ENCODE measurements around the gene TBCD. TPM values are rescaled to one million over a fixed set of nuclear protein-coding genes. Genes with fewer than 3 reads are reported as not detected.

TBCD gene
- total RNA-seq, 1 experiment from 2014 or later, result 129 TPM

- H3K18ac ChIP-seq (ENCODE audit: insufficient read length, low read depth, low read length), result no peak overlapping the region
- no peaks in the 10 kb centered on the region for H3K79me2 ChIP-seq (ENCODE audit: insufficient read depth, low read length)
- H3K9ac ChIP-seq (ENCODE audit: extremely low read depth, insufficient read length, low read length), result no peak overlapping the region
- H3K9me3 ChIP-seq (ENCODE audit: control insufficient read depth, low read depth, low read length), result no peaks in the 10 kb centered on the region
- H4K20me1 ChIP-seq (ENCODE audit: control insufficient read depth, insufficient read depth, insufficient read length), result no peaks in the 10 kb centered on the region
- H2BK12ac ChIP-seq (ENCODE audit: insufficient read length, low read depth, low read length), result no peak overlapping the region
- no peak overlapping the region for H2AFZ ChIP-seq (ENCODE audit: low read length)
- WGBS (ENCODE audit: extremely low coverage, insufficient read length, low lambda C conversion rate), result no CpG with 5 or more reads among the region's 30 CpGs
- no peak overlapping the region for H4K8ac ChIP-seq (replicated peaks; ENCODE audit: insufficient read length, low read depth, low read length)
- no peak overlapping the region for H3T11ph ChIP-seq (ENCODE audit: low read length)
- no peak overlapping the region for H2BK120ac ChIP-seq (ENCODE audit: low read depth, low read length, poor library complexity, severe bottlenecking)
- no peak overlapping the region for H3K4me3 Mint-ChIP-seq
- H3K14ac ChIP-seq (ENCODE audit: insufficient read depth, low read length), result no peak overlapping the region
- no peak overlapping the region for H3K27ac ChIP-seq (ENCODE audit: insufficient read length, low read depth, low read length)
- H3K27me3 Mint-ChIP-seq (ENCODE audit: low read depth), result peaks cover 7% of the 10 kb centered on the region
- H3K27ac Mint-ChIP-seq, result peak overlapping the region in 1 of 3 experiments; percentile 31; a peak in 1 of 7 replicates
- no peak overlapping the region for H3K23ac ChIP-seq (ENCODE audit: insufficient read length, low read depth, low read length)
- H3K4me2 ChIP-seq (ENCODE audit: insufficient read depth, insufficient read length, low read length), result no peak overlapping the region
- H3K4me1 Mint-ChIP-seq, result peaks cover 0 to 3% of the 10 kb centered on the region in 2 experiments; a peak in 1 of 4 replicates
- H3K23me2 ChIP-seq (ENCODE audit: insufficient read length, low read depth, low read length, poor library complexity, severe bottlenecking), result peaks cover 2% of the 10 kb centered on the region
- no peak overlapping the region for H4K5ac ChIP-seq (ENCODE audit: insufficient read length, low read depth, low read length)
- no peak overlapping the region for H2BK20ac ChIP-seq (ENCODE audit: low read depth, low read length, poor library complexity, severe bottlenecking)
- no peak for TF ChIP-seq CTCF (conservative IDR thresholded peaks at IDR 0.05)
- DNase-seq, result peak; percentile 43
- no peak overlapping the region for H4K91ac ChIP-seq (ENCODE audit: insufficient read length, low read depth, low read length)
- H2AK5ac ChIP-seq (ENCODE audit: insufficient read length, low read length), result no peak overlapping the region
- H3K79me1 ChIP-seq (ENCODE audit: insufficient read depth, low read depth, low read length, poor library complexity, severe bottlenecking), result no peaks in the 10 kb centered on the region
- H3K36me3 Mint-ChIP-seq (ENCODE audit: insufficient read depth in 1 of 3, low read depth in 3 of 3), result peaks cover 36 to 53% (median 47%) of the 10 kb centered on the region in 3 experiments
- no peak overlapping the region for H2BK5ac ChIP-seq (ENCODE audit: insufficient read length, low read length)
- no peak overlapping the region for H3K4ac ChIP-seq (ENCODE audit: low read depth, low read length)
- H3K4me1 ChIP-seq (ENCODE audit: insufficient read depth, low read length), result no peaks in the 10 kb centered on the region
- H3K9me3 Mint-ChIP-seq, result peaks cover 31 to 43% of the 10 kb centered on the region in 2 experiments
- no peaks in the 10 kb centered on the region for H3K27me3 ChIP-seq (ENCODE audit: insufficient read depth, low read length)
- no peak overlapping the region for H2BK15ac ChIP-seq (ENCODE audit: low read depth, low read length)
- H3K56ac ChIP-seq (ENCODE audit: insufficient read length, low read depth, low read length), result no peak overlapping the region
Observed at GRCh38 chr17:82957961-82958561, 206.2 kb downstream of the TBCD start.
